GM18873 (cell line): ENCODE data around the gene BTG1.

ENCODE experiments used
- ATAC-seq: cut with Tn5 transposase; IDR thresholded peaks from one replicate; pipeline ENCODE4 v1.9.1; 2021; ENCODE audit warnings: mild to moderate bottlenecking, moderate library complexity, moderate number of reproducible peaks; ENCODE audit not compliant: unreplicated experiment, low FRiP score

BTG1 gene, protein sequence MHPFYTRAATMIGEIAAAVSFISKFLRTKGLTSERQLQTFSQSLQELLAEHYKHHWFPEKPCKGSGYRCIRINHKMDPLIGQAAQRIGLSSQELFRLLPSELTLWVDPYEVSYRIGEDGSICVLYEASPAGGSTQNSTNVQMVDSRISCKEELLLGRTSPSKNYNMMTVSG

DNA sequence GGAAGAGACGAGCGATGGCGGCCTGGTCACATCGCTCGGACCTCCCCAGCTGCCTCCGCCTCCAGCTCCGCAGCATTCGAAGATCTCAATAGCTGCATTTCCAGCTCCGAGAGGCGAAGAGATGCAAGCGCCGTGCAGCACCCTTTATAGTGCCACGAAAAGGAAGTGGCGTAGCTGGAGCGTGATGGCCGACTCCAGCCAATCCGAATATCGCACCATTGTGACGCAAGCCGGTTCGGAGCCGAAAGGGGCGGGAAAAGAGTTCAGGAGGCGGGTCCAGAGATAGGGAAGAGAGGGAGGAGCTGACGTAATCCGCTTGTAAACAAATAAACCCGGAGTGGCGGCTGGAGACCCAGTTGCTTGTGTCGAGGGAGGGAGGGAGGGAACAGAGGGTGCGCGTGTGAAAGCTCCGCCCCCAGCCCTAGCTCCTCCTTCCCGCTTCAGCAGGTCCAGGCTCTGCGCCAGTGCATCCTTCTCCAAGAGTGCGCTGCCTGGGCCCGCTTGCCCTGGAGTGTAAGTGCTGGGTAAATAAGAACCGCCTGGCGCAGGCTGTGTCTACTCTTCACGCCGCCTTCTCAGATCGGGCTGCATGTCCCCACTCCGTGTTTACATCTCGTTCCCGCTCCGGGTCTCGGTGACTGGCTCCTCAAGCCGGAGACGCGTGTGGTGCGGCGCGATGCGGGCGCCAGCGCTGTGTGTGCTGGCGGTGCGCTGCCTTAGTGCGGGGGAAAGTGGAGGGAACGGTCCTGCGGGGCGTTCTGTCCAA is at the start of gene BTG1:
BTG1 (minus strand) TSS at position 116 of the 766 bp plus-strand sequence. CDS start 311 bp downstream, outside the sequence.
- ATAC-seq: peak; percentile 72

DNA sequence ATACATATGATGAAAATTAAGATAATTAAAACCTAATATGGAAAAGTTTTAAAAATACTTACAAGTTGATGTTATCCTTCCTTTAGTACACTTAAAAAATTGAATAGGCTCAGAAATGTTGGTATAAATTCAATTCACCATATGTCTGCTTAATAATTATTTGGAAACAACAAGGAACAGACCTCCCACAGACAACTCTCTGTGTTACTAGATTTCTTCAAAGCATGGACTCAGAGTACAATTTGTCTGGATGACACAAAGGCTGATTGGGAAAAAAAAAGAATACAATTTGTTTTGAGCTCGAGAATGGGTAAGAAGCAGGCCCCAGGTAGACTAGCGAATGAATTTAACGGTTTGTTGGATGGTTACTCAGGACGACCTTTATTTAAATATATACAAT is 48.9 kb upstream of the BTG1 start:
- no peak for ATAC-seq

- ATAC-seq: no peak
Measured at GRCh38 chr12:92193846-92194245, 48.2 kb upstream of the BTG1 start.

GRCh38 chr12:92193063-92193462 is 47.4 kb upstream of the BTG1 start:
- ATAC-seq: no peak

DNA sequence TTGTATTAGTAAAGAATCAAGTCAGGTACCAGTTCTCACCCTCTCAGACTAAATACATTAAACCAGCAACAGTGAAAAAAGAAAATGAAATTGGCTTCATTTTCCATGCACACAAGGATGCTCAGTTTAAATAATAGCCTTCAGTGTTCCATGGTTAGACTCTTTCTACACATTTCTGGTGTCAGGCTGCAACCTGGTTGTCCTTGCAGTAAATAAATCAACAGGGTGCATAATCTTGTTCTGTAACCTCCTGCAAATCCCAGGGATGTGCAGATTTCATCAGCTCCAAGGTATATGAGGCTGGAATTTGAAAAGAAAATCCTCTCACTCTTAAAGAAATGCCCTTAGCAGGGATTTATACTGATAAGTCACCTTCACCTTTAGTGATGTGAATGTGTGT is 46.7 kb upstream of the BTG1 start:
- no peak for ATAC-seq

- no peak for ATAC-seq
Measured at GRCh38 chr12:92191061-92191460, 45.4 kb upstream of the BTG1 start.

GRCh38 chr12:92188517-92189188 is 43.0 kb upstream of the BTG1 start:
- ATAC-seq: no peak

GRCh38 chr12:92186038-92186470 is 40.4 kb upstream of the BTG1 start:
- ATAC-seq: no peak

GRCh38 chr12:92185052-92185451 is 39.4 kb upstream of the BTG1 start:
- peak; percentile 83 for ATAC-seq

- ATAC-seq: no peak
Measured at GRCh38 chr12:92183575-92183974, 37.9 kb upstream of the BTG1 start.

DNA sequence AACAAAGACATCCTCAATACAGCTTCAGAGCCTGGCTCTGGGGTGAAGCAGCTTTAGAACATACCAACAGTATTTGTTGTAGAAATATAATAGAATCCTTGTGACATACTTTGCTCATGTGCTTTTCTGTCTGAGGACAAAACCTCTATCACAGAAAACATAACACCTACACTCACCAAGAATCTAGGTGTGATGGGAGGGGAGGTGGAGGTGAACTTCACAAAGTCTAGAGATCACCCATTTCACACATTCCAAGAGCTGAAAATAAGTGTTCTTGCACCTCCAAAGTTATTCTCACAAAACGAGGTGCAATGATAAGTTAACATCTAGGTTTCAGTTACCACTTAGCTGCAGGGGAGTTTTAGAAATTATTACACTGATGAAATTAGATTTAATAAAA is 32.7 kb upstream of the BTG1 start:
- no peak for ATAC-seq

GRCh38 chr12:92176646-92177045 is 31.0 kb upstream of the BTG1 start:
- ATAC-seq: no peak

DNA sequence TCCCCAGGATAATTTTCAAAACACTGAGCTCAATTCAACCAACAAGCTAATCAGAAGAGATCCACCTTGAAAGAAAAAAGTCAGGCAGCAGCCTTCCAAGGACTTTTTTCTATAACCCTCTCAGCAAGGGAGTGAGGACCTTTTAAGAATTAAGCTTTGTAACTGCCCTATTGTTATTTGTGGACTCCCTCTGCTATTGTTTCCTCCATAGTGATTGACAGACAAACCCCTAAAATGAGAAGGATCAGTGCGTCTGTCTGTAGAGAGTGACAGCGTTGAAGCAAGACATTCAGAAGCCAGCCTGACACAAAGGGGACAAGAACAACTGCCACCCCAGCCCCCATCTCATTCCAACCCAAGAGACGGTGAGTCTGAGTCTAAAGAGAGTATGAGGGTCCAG is 30.3 kb upstream of the BTG1 start:
- no peak for ATAC-seq

DNA sequence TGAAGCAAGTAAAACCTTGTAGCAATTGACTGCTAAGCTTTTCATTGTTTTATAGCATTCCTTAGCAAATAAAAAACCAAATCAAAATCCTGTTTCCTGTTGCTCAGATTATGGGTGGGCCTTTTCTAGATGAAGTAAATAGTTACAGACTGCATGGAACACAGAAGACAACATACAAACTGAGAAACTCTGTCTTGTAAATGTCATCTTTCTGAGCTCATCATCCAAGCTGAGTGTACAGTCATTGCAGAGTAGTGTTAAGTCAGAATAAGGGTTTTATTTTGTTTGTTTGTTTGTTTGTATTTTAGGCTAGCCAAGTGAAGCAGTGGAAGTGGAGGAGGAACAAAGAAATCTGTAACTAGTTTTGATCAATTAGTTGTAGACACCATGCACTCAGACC is 24.4 kb upstream of the BTG1 start:
- no peak for ATAC-seq

- no peak for ATAC-seq
Measured at GRCh38 chr12:92167075-92167474, 21.4 kb upstream of the BTG1 start.

- no peak for ATAC-seq
Measured at GRCh38 chr12:92164712-92165111, 19.1 kb upstream of the BTG1 start.

DNA sequence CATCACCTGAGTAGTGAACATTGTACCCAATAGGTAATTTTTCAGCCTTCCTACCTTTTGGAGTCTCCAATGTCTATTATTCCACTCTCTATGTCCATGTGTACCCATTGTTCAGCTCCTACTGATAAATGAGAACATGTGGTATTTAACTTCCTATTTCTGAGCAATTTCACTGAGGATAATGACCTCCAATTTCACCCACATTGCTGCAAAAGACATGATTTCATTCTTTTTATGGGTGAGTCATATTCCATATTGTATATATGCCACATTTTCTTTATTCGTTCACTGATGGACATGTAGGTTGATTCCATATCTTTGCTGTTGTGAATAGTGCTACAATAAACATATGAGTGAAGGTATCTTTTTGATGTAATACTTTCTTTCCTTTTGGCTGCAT is 16.4 kb upstream of the BTG1 start:
- no peak for ATAC-seq

DNA sequence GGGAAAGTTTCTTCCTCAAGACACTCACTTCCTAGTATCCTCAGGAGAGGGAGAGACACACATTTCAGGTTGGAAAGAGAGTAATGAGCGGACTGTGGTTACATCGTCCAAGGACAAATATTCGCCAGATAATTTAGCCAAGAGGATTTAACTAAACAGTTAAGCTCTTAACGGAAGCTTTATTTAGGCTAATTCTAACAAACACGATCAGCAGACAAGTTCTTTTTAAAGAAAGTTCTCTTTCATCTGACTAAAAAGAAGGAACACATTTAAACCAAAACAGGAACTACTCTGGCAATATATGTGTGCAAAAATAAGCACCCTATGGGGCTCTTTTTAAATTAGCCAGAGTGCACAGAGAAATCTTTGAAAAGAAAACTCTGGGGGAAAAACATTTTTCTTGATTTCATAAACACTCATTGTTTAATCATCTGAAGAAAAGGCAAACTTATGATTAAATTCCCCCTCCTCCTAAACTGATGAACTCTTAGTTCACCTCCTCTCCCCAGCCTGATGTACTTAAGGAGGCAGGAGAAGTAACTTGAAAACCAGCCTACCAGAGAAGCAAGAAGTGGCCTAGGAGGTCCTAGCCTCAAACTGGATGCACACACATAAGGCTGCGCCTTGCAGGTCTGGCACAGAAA is 13.3 kb upstream of the BTG1 start:
- ATAC-seq: no peak

GRCh38 chr12:92156704-92157395 is 11.2 kb upstream of the BTG1 start:
- no peak for ATAC-seq

GRCh38 chr12:92156139-92156538 is 10.5 kb upstream of the BTG1 start:
- ATAC-seq: no peak

GRCh38 chr12:92155733-92156132 is 10.1 kb upstream of the BTG1 start:
- no peak for ATAC-seq
